GM13977 (cell line): Measurements from ENCODE around the gene SPATA12.

Source experiments
- DNase-seq: peaks from one replicate; pipeline ENCODE4 v3.0.0; 2012; ENCODE audit warnings: low spot score
- CTCF ChIP-seq: IDR thresholded peaks from 2 replicates; pipeline ENCODE4 v1.5.1; 2012; ENCODE audit warnings: mild to moderate bottlenecking, control low read depth; ENCODE audit not compliant: insufficient read depth; ENCODE audit errors: extremely low read depth, missing control alignments
- in situ Hi-C: fragments of 300-500 bp; cut with MboI; formaldehyde crosslinking; loops from one replicate; pipeline ENCODE4 v1.12.0; 2022; ENCODE audit warnings: low sequenced_read_pairs, low pct_unique_long_range_greater_than_20kb, mixed read lengths, inconsistent platforms; ENCODE audit not compliant: unreplicated experiment

SPATA12 gene

GRCh38 chr3:57060089-57060821, at the start of gene SPATA12:
Gene SPATA12 (plus strand): TSS chr3:57060664. CDS start chr3:57073695, 13,031 bp downstream.
- DNase-seq: no peak
- TF ChIP-seq CTCF: no peak
- in situ Hi-C loops: no loop called here

DNA sequence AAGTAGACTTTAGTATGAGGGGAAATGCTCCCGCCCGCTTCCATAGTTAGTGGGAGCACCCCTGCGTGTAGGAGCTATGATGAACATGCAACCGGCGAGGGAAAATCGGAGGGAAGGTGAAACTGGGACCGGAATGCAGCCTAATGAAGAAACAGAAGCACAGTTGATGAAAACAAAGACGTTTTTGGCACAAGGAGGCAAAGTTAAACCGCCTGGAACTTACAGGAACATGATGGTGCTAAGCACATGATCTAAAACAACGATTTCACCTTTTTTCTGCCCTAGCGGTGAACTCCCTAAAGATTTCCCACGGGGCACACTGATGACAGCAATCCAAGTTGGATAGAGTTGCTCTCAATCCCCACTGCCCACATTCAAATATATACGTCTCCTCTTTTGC, 49.4 kb upstream of the SPATA12 start:
- no peak for DNase-seq
- no peak for TF ChIP-seq CTCF
- in situ Hi-C loops: loop anchor here (10.0 kb wide), 1 partner anchor 74 kb away; no protein-coding TSS in a partner anchor

- no peak for TF ChIP-seq CTCF
- in situ Hi-C loops: loop anchor here (10.0 kb wide), 1 partner anchor 72 kb away; no protein-coding TSS in a partner anchor
- DNase-seq: no peak
Measured at GRCh38 chr3:57012847-57013246, 47.6 kb upstream of the SPATA12 start.

DNA sequence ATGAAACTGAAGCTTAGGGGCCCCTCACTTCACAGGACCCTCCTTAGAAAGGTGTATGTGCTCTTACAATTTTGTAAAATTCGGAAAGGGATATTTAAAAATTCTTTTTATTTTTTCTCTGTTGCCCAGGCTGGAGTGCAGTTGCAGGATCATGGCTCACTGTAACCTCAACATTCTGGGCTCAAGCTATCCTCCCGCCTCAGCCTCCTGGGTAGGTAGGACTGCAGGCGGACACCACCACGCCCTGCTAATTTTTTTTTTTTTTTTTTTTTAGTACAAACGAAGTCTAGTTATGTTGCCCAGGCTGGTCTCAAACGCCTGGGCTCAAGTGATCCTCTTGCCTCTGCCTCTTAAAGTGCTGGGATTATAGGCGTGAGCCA, 45.1 kb upstream of the SPATA12 start:
- in situ Hi-C loops: loop anchor here (10.0 kb wide), 1 partner anchor 69 kb away; no protein-coding TSS in a partner anchor
- no peak for TF ChIP-seq CTCF
- DNase-seq: no peak

- no peak for TF ChIP-seq CTCF
- in situ Hi-C loops: loop anchor here (10.0 kb wide), 1 partner anchor 69 kb away; no protein-coding TSS in a partner anchor
- DNase-seq: no peak
Measured at GRCh38 chr3:57015912-57016311, 44.6 kb upstream of the SPATA12 start.

DNA sequence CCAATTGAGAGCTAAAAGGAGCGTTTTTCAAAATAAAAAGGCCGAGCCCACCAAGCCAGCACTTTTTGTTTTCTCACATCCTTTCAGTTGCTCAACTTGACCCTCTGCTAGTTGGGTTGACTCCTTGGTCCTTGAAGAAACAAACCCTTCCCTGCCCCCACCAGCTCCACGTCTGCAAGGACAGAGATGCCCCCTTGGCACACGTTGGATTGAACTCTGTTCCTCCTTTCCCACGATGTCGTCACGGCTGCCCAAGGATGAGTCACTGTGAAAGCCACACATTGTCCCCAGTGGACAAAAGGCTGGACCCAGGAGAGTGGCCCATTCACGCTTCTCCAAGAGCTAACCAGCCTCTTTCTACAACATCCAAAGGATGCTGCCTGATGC, 43.0 kb upstream of the SPATA12 start:
- DNase-seq: no peak
- TF ChIP-seq CTCF: no peak
- in situ Hi-C loops: loop anchor here (10.0 kb wide), 1 partner anchor 67 kb away; no protein-coding TSS in a partner anchor

DNA sequence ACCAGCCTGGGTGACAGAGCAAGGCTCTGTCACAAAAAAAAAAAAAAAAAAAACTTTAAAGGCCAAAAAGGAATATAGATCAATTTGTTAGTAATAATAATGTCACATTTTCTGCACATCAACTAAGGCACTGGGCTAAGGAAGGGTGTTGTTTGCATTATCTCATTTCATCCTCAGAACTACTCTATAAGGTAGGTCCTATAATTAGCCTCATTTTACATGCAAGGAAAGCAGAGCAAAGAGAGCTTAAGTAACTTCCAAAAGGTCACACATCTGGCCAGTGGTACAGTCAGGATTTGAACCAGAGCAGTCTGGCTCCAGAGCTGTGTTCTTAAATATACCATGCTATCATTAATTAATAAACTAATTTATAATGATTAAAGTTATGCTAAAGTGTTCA, 42.2 kb upstream of the SPATA12 start:
- no peak for TF ChIP-seq CTCF
- DNase-seq: no peak
- in situ Hi-C loops: loop anchor here (10.0 kb wide), 1 partner anchor 67 kb away; no protein-coding TSS in a partner anchor
